Kidney (tissue), 14 donors: ENCODE measurements around the gene PRDM8. TPM values are rescaled to one million over a fixed set of nuclear protein-coding genes. Genes with fewer than 3 reads are reported as not detected.
A peak's percentile ranks its signal among the peaks of the same experiment; 100 is the strongest.

Experiments used
- DNase-seq, 5 donors: peaks; one replicate each; pipeline ENCODE4 v3.0.0-alpha.2; 2013 to 2020
- FAIRE-seq: peaks from 2 replicates; lab custom pipeline; 2012; peaks lifted over from hg19 to GRCh38; lab: Jason Lieb, UNC
- H3K27ac ChIP-seq, 2 donors: one replicate each; pipeline ENCODE4 v1.7.0; 2013; ENCODE audit warnings: low read depth in 2 of 2, low read length in 2 of 2, inconsistent platforms in 1 of 2
- H3K27me3 ChIP-seq: one replicate; pipeline ENCODE4 v1.7.1; 2013; ENCODE audit warnings: low read length, inconsistent platforms; ENCODE audit not compliant: control insufficient read depth, insufficient read depth
- H3K36me3 ChIP-seq, 3 donors: one replicate each; pipeline versions ENCODE4 v1.7.0 to v1.7.1; 2013; ENCODE audit warnings: low read length in 3 of 3, control low read depth in 1 of 3, inconsistent platforms in 1 of 3; ENCODE audit not compliant: insufficient read depth in 3 of 3, control insufficient read depth in 2 of 3
- H3K4me1 ChIP-seq, 3 donors: one replicate each; pipeline versions ENCODE4 v1.7.0 to v1.7.1; 2013; ENCODE audit warnings: low read length in 3 of 3, inconsistent platforms in 1 of 3, low read depth in 1 of 3; ENCODE audit not compliant: control insufficient read depth in 2 of 3, insufficient read depth in 2 of 3
- H3K4me3 ChIP-seq, 3 donors: one replicate each; pipeline versions ENCODE4 v1.7.0 to v1.8.1; 2013; ENCODE audit warnings: low read length in 3 of 3, control low read depth in 1 of 3, inconsistent platforms in 1 of 3
- H3K9ac ChIP-seq, 3 donors: one replicate each; pipeline versions ENCODE4 v1.7.0 to v1.7.1; 2013; ENCODE audit warnings: low read length in 3 of 3, control low read depth in 1 of 3, inconsistent platforms in 1 of 3
- H3K9me3 ChIP-seq, 3 donors: one replicate each; pipeline versions ENCODE4 v1.7.0 to v1.7.1; 2013; ENCODE audit warnings: low read length in 3 of 3, control low read depth in 1 of 3, inconsistent platforms in 1 of 3; ENCODE audit not compliant: control insufficient read depth in 2 of 3, insufficient read depth in 1 of 3
- CTCF ChIP-seq: IDR thresholded peaks from 3 replicates; pipeline ENCODE4 v1.5.1; 2012; ENCODE audit warnings: mild to moderate bottlenecking, moderate library complexity, borderline replicate concordance; ENCODE audit not compliant: insufficient read depth; ENCODE audit errors: extremely low read depth
- intact Hi-C: fragments of 100-400 bp; cut with DNase I; formaldehyde crosslinking; loops from one replicate; pipeline ENCODE4 v1.11.1; 2022
- polyA plus RNA-seq: library from polyadenylated mRNA; stranded (reverse); fragments of 350-450 nt; fragmentation: Illumina TruSeq; extraction: RNeasy Lipid Tissue Mini Kit (QIAGEN cat#74804); gene quantifications from one replicate; pipeline ENCODE4 v1.2.3, GENCODE V29; 2014; ENCODE audit warnings: low read depth, low replicate concordance; ENCODE audit not compliant: insufficient read depth
- total RNA-seq: library from RNA; stranded (reverse); fragmentation: NEBNext Ultra II Directional; extraction: Animal tissue kit (Norgen Biotek cat#: 25700); gene quantifications from one replicate; pipeline ENCODE4 v1.2.1, GENCODE V29; 2021
- donor health status: control.
- donor health status: control.
- donor health status: control.
- donor health status: control.
- donor health status: control.
- donor health status: DM: yes; HTN: yes; CAD: no.
- donor health status: Normal renal cell carcinoma (clear cell type).

PRDM8 gene
- total and polyA plus RNA-seq, 2 donors from 2014 or later: 0.75 to 4.2 TPM

- no peaks in the 10 kb centered on the region for H3K4me1 ChIP-seq
- intact Hi-C loops: no loop called here
- H3K27ac ChIP-seq: no peak overlapping the region
- DNase-seq: peak in 3 of 5 donors; percentile 45 to 64 (median 46)
- peaks cover 0 to 2% (median 0%) of the 10 kb centered on the region in 3 donors for H3K9me3 ChIP-seq
- no peak overlapping the region for H3K4me3 ChIP-seq
- no peak for TF ChIP-seq CTCF
- no peaks in the 10 kb centered on the region for H3K36me3 ChIP-seq
- H3K9ac ChIP-seq: no peak overlapping the region
- FAIRE-seq: no peak
- peaks cover 50% of the 10 kb centered on the region for H3K27me3 ChIP-seq
These were observed 9.9 kb downstream of the PRDM8 start for GRCh38 chr4:80207172-80207583.

- no peak overlapping the region for H3K27ac ChIP-seq
- FAIRE-seq: no peak
These were observed 10.4 kb downstream of the PRDM8 start for GRCh38 chr4:80207664-80208063.

GRCh38 chr4:80208610-80209339 is 11.5 kb downstream of the PRDM8 start:
- Histone ChIP-seq H3K27ac (no peak overlapping the region), H3K4me1 (no peaks in the 10 kb centered on the region), H3K9ac (no peak overlapping the region), H3K36me3 (no peaks in the 10 kb centered on the region), H3K4me3 (no peak overlapping the region), H3K27me3 (peaks cover 43% of the 10 kb centered on the region), H3K9me3 (peaks cover 0 to 2% (median 0%) of the 10 kb centered on the region in 3 donors)
- intact Hi-C loops: no loop called here
- TF ChIP-seq CTCF: no peak
- no peak for FAIRE-seq
- no peak for DNase-seq

More at GRCh38 chr4:80207664-80208063, 10.4 kb downstream of the PRDM8 start:
- H3K4me1 ChIP-seq: no peaks in the 10 kb centered on the region
- no peak for DNase-seq
- no peak overlapping the region for H3K4me3 ChIP-seq
- no peak for TF ChIP-seq CTCF
- H3K27me3 ChIP-seq: peaks cover 50% of the 10 kb centered on the region
- H3K36me3 ChIP-seq: no peaks in the 10 kb centered on the region
- peaks cover 0 to 2% (median 0%) of the 10 kb centered on the region in 3 donors for H3K9me3 ChIP-seq
- intact Hi-C loops: no loop called here
- no peak overlapping the region for H3K9ac ChIP-seq
